ENCODE measurements around the gene SLC26A9. TPM values are rescaled to one million over a fixed set of nuclear protein-coding genes. Genes with fewer than 3 reads are reported as not detected.

SLC26A9 gene, protein sequence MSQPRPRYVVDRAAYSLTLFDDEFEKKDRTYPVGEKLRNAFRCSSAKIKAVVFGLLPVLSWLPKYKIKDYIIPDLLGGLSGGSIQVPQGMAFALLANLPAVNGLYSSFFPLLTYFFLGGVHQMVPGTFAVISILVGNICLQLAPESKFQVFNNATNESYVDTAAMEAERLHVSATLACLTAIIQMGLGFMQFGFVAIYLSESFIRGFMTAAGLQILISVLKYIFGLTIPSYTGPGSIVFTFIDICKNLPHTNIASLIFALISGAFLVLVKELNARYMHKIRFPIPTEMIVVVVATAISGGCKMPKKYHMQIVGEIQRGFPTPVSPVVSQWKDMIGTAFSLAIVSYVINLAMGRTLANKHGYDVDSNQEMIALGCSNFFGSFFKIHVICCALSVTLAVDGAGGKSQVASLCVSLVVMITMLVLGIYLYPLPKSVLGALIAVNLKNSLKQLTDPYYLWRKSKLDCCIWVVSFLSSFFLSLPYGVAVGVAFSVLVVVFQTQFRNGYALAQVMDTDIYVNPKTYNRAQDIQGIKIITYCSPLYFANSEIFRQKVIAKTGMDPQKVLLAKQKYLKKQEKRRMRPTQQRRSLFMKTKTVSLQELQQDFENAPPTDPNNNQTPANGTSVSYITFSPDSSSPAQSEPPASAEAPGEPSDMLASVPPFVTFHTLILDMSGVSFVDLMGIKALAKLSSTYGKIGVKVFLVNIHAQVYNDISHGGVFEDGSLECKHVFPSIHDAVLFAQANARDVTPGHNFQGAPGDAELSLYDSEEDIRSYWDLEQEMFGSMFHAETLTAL
- not detected in 2 replicates for total RNA-seq

GRCh38 chr1:205943245-205943644 lies at the start of gene SLC26A9:
Gene SLC26A9, minus strand, starts transcription at chr1:205943456. Its CDS starts 7,636 bp downstream, at chr1:205935820.

Other genes starting within 250 kb of the SLC26A9 start
- 67.5 and 72.4 TPM in 2 replicates for gene NUCKS1, start 193.3 kb downstream of the SLC26A9 start, total RNA-seq
- 20.9 and 25.4 TPM in 2 replicates for gene RAB29, start 168.0 kb downstream of the SLC26A9 start, total RNA-seq
- gene SLC41A1, start 130.3 kb downstream of the SLC26A9 start, total RNA-seq, result 16.3 and 16.6 TPM in 2 replicates
- gene PM20D1, start 93.3 kb downstream of the SLC26A9 start, total RNA-seq, result not detected in 2 replicates
- gene RAB7B, start 59.9 kb upstream of the SLC26A9 start, total RNA-seq, result 28.8 and 48.5 TPM in 2 replicates
- 0.08 and 0.34 TPM in 2 replicates for gene CTSE, start 80.4 kb upstream of the SLC26A9 start, total RNA-seq
- gene RHEX, start 109.7 kb upstream of the SLC26A9 start, total RNA-seq, result not detected in 2 replicates
- gene AVPR1B, start 173.9 kb upstream of the SLC26A9 start, total RNA-seq, result not detected in 2 replicates